Measurements from ENCODE around the gene APOBEC3F.

DNA sequence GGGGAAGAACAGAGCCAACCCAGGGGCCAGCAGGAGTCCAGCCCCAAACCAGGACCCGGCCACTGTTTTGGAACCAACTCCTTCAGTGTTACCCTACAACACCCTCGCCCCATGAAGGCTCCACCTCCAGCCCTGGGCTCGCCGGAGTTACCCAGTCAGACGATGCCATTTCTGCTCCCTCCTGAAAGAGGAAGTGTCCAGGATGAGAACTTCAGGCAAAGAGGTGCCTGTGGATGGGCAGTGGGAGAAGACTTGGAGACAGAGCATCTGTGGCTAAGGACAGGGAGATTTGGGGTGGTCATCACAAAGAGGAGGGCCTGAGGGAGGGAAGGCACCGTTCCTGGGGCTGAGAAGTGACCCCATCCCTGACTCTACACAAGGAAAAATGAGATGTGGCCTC lies 44.6 kb upstream of the APOBEC3F start:
- TF ChIP-seq ZNF383 (CRISPR knock-in tag; IDR thresholded peaks at IDR 0.05; ENCODE audit: borderline replicate concordance) (no peak), ZNF607 (CRISPR knock-in tag; IDR thresholded peaks at IDR 0.05; ENCODE audit: borderline replicate concordance) (no peak), FOXP1 (IDR thresholded peaks at IDR 0.05) (no peak), FOXP1 (CRISPR knock-in tag; IDR thresholded peaks at IDR 0.05) (no peak), RAD21 (CRISPR knock-in tag; IDR thresholded peaks at IDR 0.05) (no peak), KLF16 (CRISPR knock-in tag; IDR thresholded peaks at IDR 0.05) (no peak), NFYB (CRISPR knock-in tag; IDR thresholded peaks at IDR 0.05) (no peak), MZF1 (CRISPR knock-in tag; IDR thresholded peaks at IDR 0.05; ENCODE audit: borderline replicate concordance) (no peak), POLR2AphosphoS5 (IDR thresholded peaks at IDR 0.05; ENCODE audit: low read depth, low read length) (no peak), MXI1 (IDR thresholded peaks at IDR 0.05; ENCODE audit: borderline replicate concordance, low read depth, low read length) (no peak)
- TF ChIP-seq, protein P1, sequence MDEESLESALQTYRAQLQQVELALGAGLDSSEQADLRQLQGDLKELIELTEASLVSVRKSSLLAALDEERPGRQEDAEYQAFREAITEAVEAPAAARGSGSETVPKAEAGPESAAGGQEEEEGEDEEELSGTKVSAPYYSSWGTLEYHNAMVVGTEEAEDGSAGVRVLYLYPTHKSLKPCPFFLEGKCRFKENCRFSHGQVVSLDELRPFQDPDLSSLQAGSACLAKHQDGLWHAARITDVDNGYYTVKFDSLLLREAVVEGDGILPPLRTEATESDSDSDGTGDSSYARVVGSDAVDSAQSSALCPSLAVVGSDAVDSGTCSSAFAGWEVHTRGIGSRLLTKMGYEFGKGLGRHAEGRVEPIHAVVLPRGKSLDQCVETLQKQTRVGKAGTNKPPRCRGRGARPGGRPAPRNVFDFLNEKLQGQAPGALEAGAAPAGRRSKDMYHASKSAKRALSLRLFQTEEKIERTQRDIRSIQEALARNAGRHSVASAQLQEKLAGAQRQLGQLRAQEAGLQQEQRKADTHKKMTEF (CRISPR knock-in tag; IDR thresholded peaks at IDR 0.05): no peak
- TF ChIP-seq, protein P2, sequence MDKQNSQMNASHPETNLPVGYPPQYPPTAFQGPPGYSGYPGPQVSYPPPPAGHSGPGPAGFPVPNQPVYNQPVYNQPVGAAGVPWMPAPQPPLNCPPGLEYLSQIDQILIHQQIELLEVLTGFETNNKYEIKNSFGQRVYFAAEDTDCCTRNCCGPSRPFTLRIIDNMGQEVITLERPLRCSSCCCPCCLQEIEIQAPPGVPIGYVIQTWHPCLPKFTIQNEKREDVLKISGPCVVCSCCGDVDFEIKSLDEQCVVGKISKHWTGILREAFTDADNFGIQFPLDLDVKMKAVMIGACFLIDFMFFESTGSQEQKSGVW (CRISPR knock-in tag; IDR thresholded peaks at IDR 0.05; ENCODE audit: borderline replicate concordance): no peak
- TF ChIP-seq, protein P3, sequence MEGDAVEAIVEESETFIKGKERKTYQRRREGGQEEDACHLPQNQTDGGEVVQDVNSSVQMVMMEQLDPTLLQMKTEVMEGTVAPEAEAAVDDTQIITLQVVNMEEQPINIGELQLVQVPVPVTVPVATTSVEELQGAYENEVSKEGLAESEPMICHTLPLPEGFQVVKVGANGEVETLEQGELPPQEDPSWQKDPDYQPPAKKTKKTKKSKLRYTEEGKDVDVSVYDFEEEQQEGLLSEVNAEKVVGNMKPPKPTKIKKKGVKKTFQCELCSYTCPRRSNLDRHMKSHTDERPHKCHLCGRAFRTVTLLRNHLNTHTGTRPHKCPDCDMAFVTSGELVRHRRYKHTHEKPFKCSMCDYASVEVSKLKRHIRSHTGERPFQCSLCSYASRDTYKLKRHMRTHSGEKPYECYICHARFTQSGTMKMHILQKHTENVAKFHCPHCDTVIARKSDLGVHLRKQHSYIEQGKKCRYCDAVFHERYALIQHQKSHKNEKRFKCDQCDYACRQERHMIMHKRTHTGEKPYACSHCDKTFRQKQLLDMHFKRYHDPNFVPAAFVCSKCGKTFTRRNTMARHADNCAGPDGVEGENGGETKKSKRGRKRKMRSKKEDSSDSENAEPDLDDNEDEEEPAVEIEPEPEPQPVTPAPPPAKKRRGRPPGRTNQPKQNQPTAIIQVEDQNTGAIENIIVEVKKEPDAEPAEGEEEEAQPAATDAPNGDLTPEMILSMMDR (CRISPR knock-in tag; IDR thresholded peaks at IDR 0.05): no peak
- TF ChIP-seq, protein P4, sequence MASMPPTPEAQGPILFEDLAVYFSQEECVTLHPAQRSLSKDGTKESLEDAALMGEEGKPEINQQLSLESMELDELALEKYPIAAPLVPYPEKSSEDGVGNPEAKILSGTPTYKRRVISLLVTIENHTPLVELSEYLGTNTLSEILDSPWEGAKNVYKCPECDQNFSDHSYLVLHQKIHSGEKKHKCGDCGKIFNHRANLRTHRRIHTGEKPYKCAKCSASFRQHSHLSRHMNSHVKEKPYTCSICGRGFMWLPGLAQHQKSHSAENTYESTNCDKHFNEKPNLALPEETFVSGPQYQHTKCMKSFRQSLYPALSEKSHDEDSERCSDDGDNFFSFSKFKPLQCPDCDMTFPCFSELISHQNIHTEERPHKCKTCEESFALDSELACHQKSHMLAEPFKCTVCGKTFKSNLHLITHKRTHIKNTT (CRISPR knock-in tag; IDR thresholded peaks at IDR 0.05): no peak
- TF ChIP-seq, protein P5, sequence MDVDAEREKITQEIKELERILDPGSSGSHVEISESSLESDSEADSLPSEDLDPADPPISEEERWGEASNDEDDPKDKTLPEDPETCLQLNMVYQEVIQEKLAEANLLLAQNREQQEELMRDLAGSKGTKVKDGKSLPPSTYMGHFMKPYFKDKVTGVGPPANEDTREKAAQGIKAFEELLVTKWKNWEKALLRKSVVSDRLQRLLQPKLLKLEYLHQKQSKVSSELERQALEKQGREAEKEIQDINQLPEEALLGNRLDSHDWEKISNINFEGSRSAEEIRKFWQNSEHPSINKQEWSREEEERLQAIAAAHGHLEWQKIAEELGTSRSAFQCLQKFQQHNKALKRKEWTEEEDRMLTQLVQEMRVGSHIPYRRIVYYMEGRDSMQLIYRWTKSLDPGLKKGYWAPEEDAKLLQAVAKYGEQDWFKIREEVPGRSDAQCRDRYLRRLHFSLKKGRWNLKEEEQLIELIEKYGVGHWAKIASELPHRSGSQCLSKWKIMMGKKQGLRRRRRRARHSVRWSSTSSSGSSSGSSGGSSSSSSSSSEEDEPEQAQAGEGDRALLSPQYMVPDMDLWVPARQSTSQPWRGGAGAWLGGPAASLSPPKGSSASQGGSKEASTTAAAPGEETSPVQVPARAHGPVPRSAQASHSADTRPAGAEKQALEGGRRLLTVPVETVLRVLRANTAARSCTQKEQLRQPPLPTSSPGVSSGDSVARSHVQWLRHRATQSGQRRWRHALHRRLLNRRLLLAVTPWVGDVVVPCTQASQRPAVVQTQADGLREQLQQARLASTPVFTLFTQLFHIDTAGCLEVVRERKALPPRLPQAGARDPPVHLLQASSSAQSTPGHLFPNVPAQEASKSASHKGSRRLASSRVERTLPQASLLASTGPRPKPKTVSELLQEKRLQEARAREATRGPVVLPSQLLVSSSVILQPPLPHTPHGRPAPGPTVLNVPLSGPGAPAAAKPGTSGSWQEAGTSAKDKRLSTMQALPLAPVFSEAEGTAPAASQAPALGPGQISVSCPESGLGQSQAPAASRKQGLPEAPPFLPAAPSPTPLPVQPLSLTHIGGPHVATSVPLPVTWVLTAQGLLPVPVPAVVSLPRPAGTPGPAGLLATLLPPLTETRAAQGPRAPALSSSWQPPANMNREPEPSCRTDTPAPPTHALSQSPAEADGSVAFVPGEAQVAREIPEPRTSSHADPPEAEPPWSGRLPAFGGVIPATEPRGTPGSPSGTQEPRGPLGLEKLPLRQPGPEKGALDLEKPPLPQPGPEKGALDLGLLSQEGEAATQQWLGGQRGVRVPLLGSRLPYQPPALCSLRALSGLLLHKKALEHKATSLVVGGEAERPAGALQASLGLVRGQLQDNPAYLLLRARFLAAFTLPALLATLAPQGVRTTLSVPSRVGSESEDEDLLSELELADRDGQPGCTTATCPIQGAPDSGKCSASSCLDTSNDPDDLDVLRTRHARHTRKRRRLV (CRISPR knock-in tag; IDR thresholded peaks at IDR 0.05): no peak
